Right cardiac atrium (tissue), 5 donors: ENCODE data around the gene CMKLR1. TPM values are rescaled to one million over a fixed set of nuclear protein-coding genes. Genes with fewer than 3 reads are reported as not detected.

Source experiments
- polyA plus RNA-seq: library from polyadenylated mRNA; stranded (reverse); fragments of 200-250 nt; gene quantifications from one replicate; pipeline ENCODE4 v1.2.3, GENCODE V29; 2013
- total RNA-seq, 4 donors: library from RNA; stranded (reverse); fragmentation: NEBNext Ultra II Directional; extraction: Animal tissue kit (Norgen Biotek cat#: 25700); gene quantifications; one replicate each; pipeline ENCODE4 v1.2.1, GENCODE V29; 2021
- donor health status: healthy with polysubstance abuse.
- donor health status: DM: no; HTN: yes; CAD: no.
- donor health status: DM: no; HTN: no; CAD: no.
- donor health status: DM: no; HTN: yes; CAD: no; lungs with severe emphysema.
- donor health status: DM: yes; HTN: yes; CAD: no.

The CMKLR1 gene
- total and polyA plus RNA-seq, 5 donors = 1.6 to 17.9 (median 7.8) TPM

Other genes starting within 250 kb of the CMKLR1 start
- gene WSCD2, start 210.0 kb downstream of the CMKLR1 start, total RNA-seq = 1 to 10 TPM in 2 of 4 donors, under 1 TPM in 2; 0.39 to 5.4 (median 0.77) TPM
- 0.48 TPM for gene WSCD2, start 210.0 kb downstream of the CMKLR1 start, polyA plus RNA-seq
- gene FICD, start 176.0 kb upstream of the CMKLR1 start, total RNA-seq = 1 to 10 TPM; 2.8 to 7.1 (median 3.2) TPM
- gene FICD, start 176.0 kb upstream of the CMKLR1 start, polyA plus RNA-seq = 1.8 TPM
- 10 to 100 TPM; 21.1 to 27.7 (median 25.6) TPM for gene SART3, start 221.9 kb upstream of the CMKLR1 start, total RNA-seq
- 14.2 TPM for gene SART3, start 221.9 kb upstream of the CMKLR1 start, polyA plus RNA-seq
- gene ISCU, start 223.3 kb upstream of the CMKLR1 start, total RNA-seq = 100 to 1,000 TPM; 276 to 363 (median 303) TPM
- gene ISCU, start 223.3 kb upstream of the CMKLR1 start, polyA plus RNA-seq = 457 TPM